ENCODE results near the gene PET117.
"Not testable (repeated sequence)": the region's sequence is repeated elsewhere in the genome, so short reads cannot be mapped to it uniquely, and the experiment has no call there.

PET117 gene

GRCh38 chr20:18137412-18138265 lies at the start of gene PET117, which contains the start of gene KAT14:
TSS of gene PET117 (plus strand) at chr20:18137863. CDS start at chr20:18137956, 93 bp downstream.
TSS of gene KAT14 (plus strand) at chr20:18137863. CDS start at chr20:18142661, 4,798 bp downstream.
- TF ChIP-seq CTCF (IDR thresholded peaks at IDR 0.05; ENCODE audit: low read depth, low read length) (no peak), POLR2A (IDR thresholded peaks at IDR 0.05; ENCODE audit: extremely low read depth, insufficient read length) (peak; percentile 92), MYC (IDR thresholded peaks at IDR 0.05; ENCODE audit: low read depth, low read length) (peak; percentile 99), MAX (IDR thresholded peaks at IDR 0.05; ENCODE audit: low read depth, low read length) (peak; percentile 93)
- DNase-seq (ENCODE audit: low read depth) = peak; percentile 98
- H3K4me3 ChIP-seq (ENCODE audit: low read depth, low read length) = peak within 1 kb of the TSS; percentile 93

- DNase-seq (ENCODE audit: low read depth); H3K4me3 ChIP-seq (ENCODE audit: low read depth, low read length): not testable (repeated sequence)
Observed at GRCh38 chr20:18088298-18088697, 49.4 kb upstream of the PET117 start.

- not testable (repeated sequence) for H3K4me3 ChIP-seq (ENCODE audit: low read depth, low read length); DNase-seq (ENCODE audit: low read depth)
Observed at GRCh38 chr20:18088841-18089240, 48.8 kb upstream of the PET117 start.

GRCh38 chr20:18090044-18090443 lies 47.6 kb upstream of the PET117 start:
- no peak overlapping the region for H3K4me3 ChIP-seq (ENCODE audit: low read depth, low read length)
- DNase-seq (ENCODE audit: low read depth) = peak; percentile 12
- TF ChIP-seq MAX (IDR thresholded peaks at IDR 0.05; ENCODE audit: low read depth, low read length) (0 out of 2 replicates have a peak, but pooled peaks have one; percentile 12), POLR2A (IDR thresholded peaks at IDR 0.05; ENCODE audit: extremely low read depth, insufficient read length) (no peak), MYC (IDR thresholded peaks at IDR 0.05; ENCODE audit: low read depth, low read length) (no peak), CTCF (IDR thresholded peaks at IDR 0.05; ENCODE audit: low read depth, low read length) (peak; percentile 3)

GRCh38 chr20:18090477-18090876 lies 47.2 kb upstream of the PET117 start:
- TF ChIP-seq POLR2A (IDR thresholded peaks at IDR 0.05; ENCODE audit: extremely low read depth, insufficient read length) (no peak), CTCF (IDR thresholded peaks at IDR 0.05; ENCODE audit: low read depth, low read length) (no peak), MAX (IDR thresholded peaks at IDR 0.05; ENCODE audit: low read depth, low read length) (no peak), MYC (IDR thresholded peaks at IDR 0.05; ENCODE audit: low read depth, low read length) (no peak)
- no peak overlapping the region for H3K4me3 ChIP-seq (ENCODE audit: low read depth, low read length)
- DNase-seq (ENCODE audit: low read depth) = no peak

GRCh38 chr20:18091623-18092022 lies 46.0 kb upstream of the PET117 start:
- no peak for DNase-seq (ENCODE audit: low read depth)
- no peak overlapping the region for H3K4me3 ChIP-seq (ENCODE audit: low read depth, low read length)
- TF ChIP-seq CTCF (IDR thresholded peaks at IDR 0.05; ENCODE audit: low read depth, low read length) (no peak), POLR2A (IDR thresholded peaks at IDR 0.05; ENCODE audit: extremely low read depth, insufficient read length) (no peak), MAX (IDR thresholded peaks at IDR 0.05; ENCODE audit: low read depth, low read length) (no peak), MYC (IDR thresholded peaks at IDR 0.05; ENCODE audit: low read depth, low read length) (no peak)

GRCh38 chr20:18092890-18093289 lies 44.8 kb upstream of the PET117 start:
- no peak overlapping the region for H3K4me3 ChIP-seq (ENCODE audit: low read depth, low read length)
- no peak for DNase-seq (ENCODE audit: low read depth)
- no peak for TF ChIP-seq MYC (IDR thresholded peaks at IDR 0.05; ENCODE audit: low read depth, low read length)

All from NB4 (cell line).